ENCODE data around the gene DUSP10. TPM values are rescaled to one million over a fixed set of nuclear protein-coding genes. Genes with fewer than 3 reads are reported as not detected.

DUSP10 gene
- polyA plus RNA-seq, 1 donor from 2014 or later, result 2.0 TPM

DNA sequence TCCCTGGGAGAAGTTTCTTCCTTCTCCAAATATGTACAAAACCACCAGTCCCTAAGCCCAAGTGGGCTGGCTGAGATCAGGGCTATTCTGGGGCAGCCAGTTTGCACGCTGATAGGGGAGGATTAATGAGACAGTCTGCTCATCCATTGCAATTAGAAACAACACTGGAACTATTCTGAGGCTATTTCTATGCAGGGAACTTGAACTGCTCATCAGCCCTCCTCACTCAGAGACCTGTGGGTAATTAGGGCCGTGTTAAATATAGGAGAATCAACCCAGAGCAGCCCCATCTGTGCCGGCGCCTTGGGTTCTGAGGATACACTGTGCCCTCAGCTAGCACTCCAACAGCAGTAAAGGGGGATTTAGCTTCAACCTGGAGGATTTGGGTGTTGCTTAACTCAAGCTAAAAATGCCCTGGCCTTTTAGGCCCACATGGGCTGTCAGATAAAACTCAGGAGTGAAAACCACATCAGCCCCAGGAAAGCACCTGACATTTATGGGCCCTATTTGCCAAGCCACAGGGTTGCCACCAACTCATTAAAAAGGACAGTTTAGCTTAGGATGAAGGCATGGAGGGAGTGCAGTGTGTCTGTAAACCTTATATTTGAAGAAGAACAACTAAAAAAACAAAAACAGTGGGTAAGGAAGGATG, 53.9 kb downstream of the DUSP10 start:
- H2AFZ ChIP-seq (ENCODE audit: low read depth, low read length), result no peak overlapping the region
- no peak for TF ChIP-seq POLR2AphosphoS5 (IDR thresholded peaks at IDR 0.05)
- H3K9ac ChIP-seq (ENCODE audit: low read length), result no peak overlapping the region
- H3K27me3 ChIP-seq (ENCODE audit: insufficient read depth, low read depth, low read length), result no peaks in the 10 kb centered on the region
- H3K4me3 ChIP-seq (ENCODE audit: low read length), result no peak overlapping the region
- H3K36me3 ChIP-seq (ENCODE audit: insufficient read depth, low read length), result no peaks in the 10 kb centered on the region
- no peaks in the 10 kb centered on the region for H3K79me2 ChIP-seq (replicated peaks; ENCODE audit: insufficient read depth, low read length)
- H3K9me3 ChIP-seq (ENCODE audit: low read length), result no peaks in the 10 kb centered on the region
- no peak overlapping the region for H3K27ac ChIP-seq (ENCODE audit: low read length)
- H4K20me1 ChIP-seq (ENCODE audit: insufficient read depth), result no peaks in the 10 kb centered on the region
- H3K9me2 ChIP-seq (ENCODE audit: insufficient read depth, low read length), result no peaks in the 10 kb centered on the region
- no peaks in the 10 kb centered on the region for H3F3A ChIP-seq (ENCODE audit: insufficient read depth, low read length, poor library complexity, severe bottlenecking)
- no peak overlapping the region for H3K4me2 ChIP-seq (ENCODE audit: low read length)

DNA sequence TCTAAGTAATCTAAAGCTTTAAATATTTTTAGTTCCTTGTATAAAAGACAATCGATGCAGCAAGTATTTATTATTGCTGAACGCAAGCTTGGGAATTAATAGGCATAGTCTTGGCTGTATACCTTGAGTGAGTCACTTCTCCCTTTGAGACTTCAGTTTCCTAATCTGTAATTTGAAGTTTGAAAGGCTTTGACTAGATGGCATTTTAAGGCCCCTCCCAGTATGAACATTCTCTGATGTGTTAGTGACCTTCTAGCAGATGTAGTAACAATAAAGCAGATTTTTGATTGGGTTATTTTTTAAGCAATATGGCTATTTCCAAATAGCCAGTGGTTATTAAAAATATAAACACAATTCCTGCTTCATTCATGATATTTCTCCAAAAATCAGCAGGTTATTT, 58.2 kb downstream of the DUSP10 start:
- TF ChIP-seq SMC3 (conservative IDR thresholded peaks at IDR 0.05; ENCODE audit: poor library complexity), result no peak
- Histone ChIP-seq H3K9me2 (ENCODE audit: insufficient read depth, low read length) (no peaks in the 10 kb centered on the region), H3K36me3 (ENCODE audit: insufficient read depth, low read length) (no peaks in the 10 kb centered on the region), H3F3A (ENCODE audit: insufficient read depth, low read length, poor library complexity, severe bottlenecking) (no peaks in the 10 kb centered on the region), H3K27ac (ENCODE audit: low read length) (no peak overlapping the region), H3K9ac (ENCODE audit: low read length) (no peak overlapping the region), H3K27me3 (ENCODE audit: insufficient read depth, low read depth, low read length) (no peaks in the 10 kb centered on the region), H3K4me2 (ENCODE audit: low read length) (no peak overlapping the region), H4K20me1 (ENCODE audit: insufficient read depth) (no peaks in the 10 kb centered on the region), H3K4me3 (ENCODE audit: low read length) (no peak overlapping the region), H3K79me2 (replicated peaks; ENCODE audit: insufficient read depth, low read length) (no peaks in the 10 kb centered on the region), H2AFZ (ENCODE audit: low read depth, low read length) (no peak overlapping the region), H3K9me3 (ENCODE audit: low read length) (no peaks in the 10 kb centered on the region)

DNA sequence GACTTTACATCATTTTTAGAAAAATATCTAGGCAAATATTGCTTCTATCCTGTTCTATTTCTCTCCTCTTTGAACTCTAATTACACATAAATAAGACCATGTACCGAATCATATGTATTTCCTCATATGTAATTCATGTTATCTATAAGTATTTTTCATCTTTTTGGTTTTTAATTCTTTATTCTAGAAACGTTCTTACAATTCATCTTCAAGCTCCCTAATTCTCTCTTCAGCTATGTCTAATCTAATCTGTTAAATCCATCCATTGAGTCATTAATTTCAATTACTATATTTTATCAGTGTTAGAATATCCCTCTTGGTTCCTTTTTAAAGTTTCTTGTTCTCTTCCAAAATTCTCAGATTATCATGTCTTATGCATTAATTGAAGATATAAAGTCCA, 61.8 kb downstream of the DUSP10 start:
- TF ChIP-seq TAF1 (IDR thresholded peaks at IDR 0.05; ENCODE audit: low read depth), result no peak
- no peak for TF ChIP-seq RAD21 (conservative IDR thresholded peaks at IDR 0.05)
- TF ChIP-seq, protein P1, sequence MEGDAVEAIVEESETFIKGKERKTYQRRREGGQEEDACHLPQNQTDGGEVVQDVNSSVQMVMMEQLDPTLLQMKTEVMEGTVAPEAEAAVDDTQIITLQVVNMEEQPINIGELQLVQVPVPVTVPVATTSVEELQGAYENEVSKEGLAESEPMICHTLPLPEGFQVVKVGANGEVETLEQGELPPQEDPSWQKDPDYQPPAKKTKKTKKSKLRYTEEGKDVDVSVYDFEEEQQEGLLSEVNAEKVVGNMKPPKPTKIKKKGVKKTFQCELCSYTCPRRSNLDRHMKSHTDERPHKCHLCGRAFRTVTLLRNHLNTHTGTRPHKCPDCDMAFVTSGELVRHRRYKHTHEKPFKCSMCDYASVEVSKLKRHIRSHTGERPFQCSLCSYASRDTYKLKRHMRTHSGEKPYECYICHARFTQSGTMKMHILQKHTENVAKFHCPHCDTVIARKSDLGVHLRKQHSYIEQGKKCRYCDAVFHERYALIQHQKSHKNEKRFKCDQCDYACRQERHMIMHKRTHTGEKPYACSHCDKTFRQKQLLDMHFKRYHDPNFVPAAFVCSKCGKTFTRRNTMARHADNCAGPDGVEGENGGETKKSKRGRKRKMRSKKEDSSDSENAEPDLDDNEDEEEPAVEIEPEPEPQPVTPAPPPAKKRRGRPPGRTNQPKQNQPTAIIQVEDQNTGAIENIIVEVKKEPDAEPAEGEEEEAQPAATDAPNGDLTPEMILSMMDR (IDR thresholded peaks at IDR 0.05; ENCODE audit: poor library complexity, severe bottlenecking), result no peak
- TF ChIP-seq, protein P2, sequence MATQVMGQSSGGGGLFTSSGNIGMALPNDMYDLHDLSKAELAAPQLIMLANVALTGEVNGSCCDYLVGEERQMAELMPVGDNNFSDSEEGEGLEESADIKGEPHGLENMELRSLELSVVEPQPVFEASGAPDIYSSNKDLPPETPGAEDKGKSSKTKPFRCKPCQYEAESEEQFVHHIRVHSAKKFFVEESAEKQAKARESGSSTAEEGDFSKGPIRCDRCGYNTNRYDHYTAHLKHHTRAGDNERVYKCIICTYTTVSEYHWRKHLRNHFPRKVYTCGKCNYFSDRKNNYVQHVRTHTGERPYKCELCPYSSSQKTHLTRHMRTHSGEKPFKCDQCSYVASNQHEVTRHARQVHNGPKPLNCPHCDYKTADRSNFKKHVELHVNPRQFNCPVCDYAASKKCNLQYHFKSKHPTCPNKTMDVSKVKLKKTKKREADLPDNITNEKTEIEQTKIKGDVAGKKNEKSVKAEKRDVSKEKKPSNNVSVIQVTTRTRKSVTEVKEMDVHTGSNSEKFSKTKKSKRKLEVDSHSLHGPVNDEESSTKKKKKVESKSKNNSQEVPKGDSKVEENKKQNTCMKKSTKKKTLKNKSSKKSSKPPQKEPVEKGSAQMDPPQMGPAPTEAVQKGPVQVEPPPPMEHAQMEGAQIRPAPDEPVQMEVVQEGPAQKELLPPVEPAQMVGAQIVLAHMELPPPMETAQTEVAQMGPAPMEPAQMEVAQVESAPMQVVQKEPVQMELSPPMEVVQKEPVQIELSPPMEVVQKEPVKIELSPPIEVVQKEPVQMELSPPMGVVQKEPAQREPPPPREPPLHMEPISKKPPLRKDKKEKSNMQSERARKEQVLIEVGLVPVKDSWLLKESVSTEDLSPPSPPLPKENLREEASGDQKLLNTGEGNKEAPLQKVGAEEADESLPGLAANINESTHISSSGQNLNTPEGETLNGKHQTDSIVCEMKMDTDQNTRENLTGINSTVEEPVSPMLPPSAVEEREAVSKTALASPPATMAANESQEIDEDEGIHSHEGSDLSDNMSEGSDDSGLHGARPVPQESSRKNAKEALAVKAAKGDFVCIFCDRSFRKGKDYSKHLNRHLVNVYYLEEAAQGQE (IDR thresholded peaks at IDR 0.05; ENCODE audit: borderline replicate concordance), result no peak
- no peak for TF ChIP-seq POLR2AphosphoS5 (IDR thresholded peaks at IDR 0.05)
- TF ChIP-seq EZH2 (IDR thresholded peaks at IDR 0.05; ENCODE audit: borderline replicate concordance, insufficient read depth, low read length, poor library complexity, severe bottlenecking), result no peak
- TF ChIP-seq EP300 (conservative IDR thresholded peaks at IDR 0.05; ENCODE audit: poor library complexity, severe bottlenecking), result no peak
- TF ChIP-seq MXI1 (conservative IDR thresholded peaks at IDR 0.05; ENCODE audit: poor library complexity, severe bottlenecking), result no peak
- TF ChIP-seq SMC3 (conservative IDR thresholded peaks at IDR 0.05; ENCODE audit: poor library complexity), result no peak
- H3K27ac ChIP-seq (ENCODE audit: low read length), result no peak overlapping the region

More for the DNA sequence above, 61.8 kb downstream of the DUSP10 start:
- Histone ChIP-seq H4K20me1 (ENCODE audit: insufficient read depth) (no peaks in the 10 kb centered on the region), H3F3A (ENCODE audit: insufficient read depth, low read length, poor library complexity, severe bottlenecking) (no peaks in the 10 kb centered on the region), H3K9ac (ENCODE audit: low read length) (no peak overlapping the region), H3K36me3 (ENCODE audit: insufficient read depth, low read length) (no peaks in the 10 kb centered on the region), H3K4me3 (ENCODE audit: low read length) (no peak overlapping the region), H2AFZ (ENCODE audit: low read depth, low read length) (no peak overlapping the region), H3K9me3 (ENCODE audit: low read length) (no peaks in the 10 kb centered on the region), H3K4me2 (ENCODE audit: low read length) (no peak overlapping the region), H3K79me2 (replicated peaks; ENCODE audit: insufficient read depth, low read length) (no peaks in the 10 kb centered on the region), H3K9me2 (ENCODE audit: insufficient read depth, low read length) (no peaks in the 10 kb centered on the region), H3K27me3 (ENCODE audit: insufficient read depth, low read depth, low read length) (no peaks in the 10 kb centered on the region)
